ENCODE data around the gene PYROXD2. TPM values are rescaled to one million over a fixed set of nuclear protein-coding genes. Genes with fewer than 3 reads are reported as not detected.

The PYROXD2 gene
- total and polyA plus RNA-seq, 2 experiments from 2014 or later, result 1.3 to 2.6 TPM

DNA sequence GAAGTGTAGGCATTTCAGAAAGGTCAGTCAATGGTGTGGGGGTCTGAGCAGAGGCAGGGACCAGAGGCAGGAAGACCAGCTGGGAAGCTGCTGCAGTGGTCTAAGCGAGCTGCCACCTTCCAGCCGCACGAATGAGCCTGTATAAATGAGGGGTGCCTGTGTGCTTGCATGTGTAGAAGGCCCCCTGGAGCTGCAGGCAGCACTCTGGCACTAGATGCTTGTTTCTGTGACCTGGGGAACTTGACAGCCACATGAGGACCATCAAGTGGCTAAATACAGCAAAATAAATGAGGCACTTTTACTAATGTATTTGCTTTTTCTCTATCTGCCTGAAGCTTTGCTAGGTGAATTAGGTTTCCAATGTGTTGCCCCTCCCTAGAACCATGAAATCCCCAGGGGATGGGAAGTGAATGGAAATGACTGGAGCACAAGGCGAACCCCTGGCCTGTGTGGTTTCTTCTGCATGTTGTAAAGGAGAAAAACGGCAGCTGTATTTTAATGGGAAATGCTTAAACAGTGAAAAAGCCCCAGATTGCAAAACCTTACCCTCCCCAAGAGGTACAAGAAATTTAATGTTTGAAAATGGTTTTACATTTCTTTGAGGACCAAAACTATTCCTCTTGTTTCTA is 57.7 kb downstream of the PYROXD2 start:
- H4K20me1 ChIP-seq (replicated peaks; ENCODE audit: insufficient read depth), result no peaks in the 10 kb centered on the region
- no peak overlapping the region for H3K4me2 ChIP-seq
- H2AFZ ChIP-seq, result peak overlapping the region; percentile 23; the same call in 1 of the 2 replicates
- Mint-ChIP-seq H3K36me3 (ENCODE audit: low read depth) (no peaks in the 10 kb centered on the region), H3K27me3 (ENCODE audit: insufficient read depth, low read depth, poor library complexity) (peaks cover 9% of the 10 kb centered on the region), H3K9me3 (no peaks in the 10 kb centered on the region), H3K27ac (no peak overlapping the region), H3K4me1 (peaks cover 21% of the 10 kb centered on the region), H3K4me3 (no peak overlapping the region)
- H3F3A ChIP-seq (replicated peaks; ENCODE audit: low read depth), result no peaks in the 10 kb centered on the region
- H3K27ac ChIP-seq (ENCODE audit: low read depth), result no peak overlapping the region
- H3K4me3 ChIP-seq, result no peak overlapping the region
- DNase-seq (ENCODE audit: low spot score) (no peak), ATAC-seq (peak; percentile 28; the same call in 2 of the 3 replicates)
- no peaks in the 10 kb centered on the region for H3K79me2 ChIP-seq (replicated peaks; ENCODE audit: insufficient read depth)
- TF ChIP-seq JUNB (IDR thresholded peaks at IDR 0.05; ENCODE audit: unreplicated experiment), result no peak
- H3K27me3 ChIP-seq (ENCODE audit: insufficient read depth), result no peaks in the 10 kb centered on the region
- H3K4me1 ChIP-seq (ENCODE audit: insufficient read depth), result no peaks in the 10 kb centered on the region
- no peaks in the 10 kb centered on the region for H3K36me3 ChIP-seq (ENCODE audit: insufficient read depth)
- H3K9me2 ChIP-seq (ENCODE audit: insufficient read depth), result no peaks in the 10 kb centered on the region

DNA sequence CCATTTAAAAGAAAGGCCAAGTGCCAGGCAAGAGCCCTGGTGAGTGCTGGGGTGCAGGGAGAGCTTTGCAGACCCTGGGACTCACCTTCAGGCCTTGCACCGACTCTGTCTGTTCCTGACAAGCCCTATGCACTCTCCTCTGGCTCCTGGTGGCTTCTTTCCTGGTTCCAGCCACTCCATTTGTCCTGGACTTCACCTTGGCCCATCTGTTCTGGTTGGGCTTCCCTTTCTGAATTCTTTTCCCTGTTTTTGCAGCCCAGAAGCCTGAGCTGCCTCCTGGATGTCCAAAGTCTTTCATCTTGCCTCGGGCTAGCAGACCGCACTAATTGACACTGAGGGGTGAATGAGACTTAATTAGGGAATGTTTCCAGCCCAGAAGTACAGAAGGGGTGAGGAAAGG is 60.5 kb downstream of the PYROXD2 start:
- H3F3A ChIP-seq (replicated peaks; ENCODE audit: low read depth), result no peaks in the 10 kb centered on the region
- H3K27me3 Mint-ChIP-seq (ENCODE audit: insufficient read depth, low read depth, poor library complexity), result peaks cover 12% of the 10 kb centered on the region
- H3K4me2 ChIP-seq, result no peak overlapping the region
- H3K9me2 ChIP-seq (ENCODE audit: insufficient read depth), result no peaks in the 10 kb centered on the region
- H3K79me2 ChIP-seq (replicated peaks; ENCODE audit: insufficient read depth), result no peaks in the 10 kb centered on the region
- H3K27ac ChIP-seq (ENCODE audit: low read depth), result no peak overlapping the region
- ATAC-seq (no peak), DNase-seq (ENCODE audit: low spot score) (no peak)
- no peaks in the 10 kb centered on the region for H3K27me3 ChIP-seq (ENCODE audit: insufficient read depth)
- H3K4me3 ChIP-seq, result no peak overlapping the region
- H4K20me1 ChIP-seq (replicated peaks; ENCODE audit: insufficient read depth), result no peaks in the 10 kb centered on the region
- H3K36me3 ChIP-seq (ENCODE audit: insufficient read depth), result no peaks in the 10 kb centered on the region
- H3K4me1 Mint-ChIP-seq, result peaks cover 15% of the 10 kb centered on the region
- H3K4me1 ChIP-seq (ENCODE audit: insufficient read depth), result no peaks in the 10 kb centered on the region
- no peak overlapping the region for H3K4me3 Mint-ChIP-seq
- no peak overlapping the region for H3K27ac Mint-ChIP-seq
- no peak overlapping the region for H2AFZ ChIP-seq
- no peaks in the 10 kb centered on the region; the same call in 1 of the 3 replicates for H3K9me3 Mint-ChIP-seq
- H3K36me3 Mint-ChIP-seq (ENCODE audit: low read depth), result no peaks in the 10 kb centered on the region
- TF ChIP-seq NANOG (IDR thresholded peaks at IDR 0.05; ENCODE audit: borderline replicate concordance) (no peak), STAT1 (IDR thresholded peaks at IDR 0.05; ENCODE audit: unreplicated experiment) (no peak), POLR2AphosphoS5 (IDR thresholded peaks at IDR 0.05; ENCODE audit: low read depth) (no peak), EZH2phosphoT487 (IDR thresholded peaks at IDR 0.05; ENCODE audit: unreplicated experiment) (no peak), JUNB (IDR thresholded peaks at IDR 0.05; ENCODE audit: unreplicated experiment) (no peak), CREB1 (CRISPR knock-in tag; IDR thresholded peaks at IDR 0.05; ENCODE audit: low read depth) (no peak), ZNF331 (CRISPR knock-in tag; IDR thresholded peaks at IDR 0.05; ENCODE audit: low read depth) (no peak), ZNF114 (CRISPR knock-in tag; IDR thresholded peaks at IDR 0.05) (no peak)
- TF ChIP-seq, protein P1, sequence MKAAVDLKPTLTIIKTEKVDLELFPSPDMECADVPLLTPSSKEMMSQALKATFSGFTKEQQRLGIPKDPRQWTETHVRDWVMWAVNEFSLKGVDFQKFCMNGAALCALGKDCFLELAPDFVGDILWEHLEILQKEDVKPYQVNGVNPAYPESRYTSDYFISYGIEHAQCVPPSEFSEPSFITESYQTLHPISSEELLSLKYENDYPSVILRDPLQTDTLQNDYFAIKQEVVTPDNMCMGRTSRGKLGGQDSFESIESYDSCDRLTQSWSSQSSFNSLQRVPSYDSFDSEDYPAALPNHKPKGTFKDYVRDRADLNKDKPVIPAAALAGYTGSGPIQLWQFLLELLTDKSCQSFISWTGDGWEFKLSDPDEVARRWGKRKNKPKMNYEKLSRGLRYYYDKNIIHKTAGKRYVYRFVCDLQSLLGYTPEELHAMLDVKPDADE (IDR thresholded peaks at IDR 0.05), result no peak
- TF ChIP-seq, protein P2, sequence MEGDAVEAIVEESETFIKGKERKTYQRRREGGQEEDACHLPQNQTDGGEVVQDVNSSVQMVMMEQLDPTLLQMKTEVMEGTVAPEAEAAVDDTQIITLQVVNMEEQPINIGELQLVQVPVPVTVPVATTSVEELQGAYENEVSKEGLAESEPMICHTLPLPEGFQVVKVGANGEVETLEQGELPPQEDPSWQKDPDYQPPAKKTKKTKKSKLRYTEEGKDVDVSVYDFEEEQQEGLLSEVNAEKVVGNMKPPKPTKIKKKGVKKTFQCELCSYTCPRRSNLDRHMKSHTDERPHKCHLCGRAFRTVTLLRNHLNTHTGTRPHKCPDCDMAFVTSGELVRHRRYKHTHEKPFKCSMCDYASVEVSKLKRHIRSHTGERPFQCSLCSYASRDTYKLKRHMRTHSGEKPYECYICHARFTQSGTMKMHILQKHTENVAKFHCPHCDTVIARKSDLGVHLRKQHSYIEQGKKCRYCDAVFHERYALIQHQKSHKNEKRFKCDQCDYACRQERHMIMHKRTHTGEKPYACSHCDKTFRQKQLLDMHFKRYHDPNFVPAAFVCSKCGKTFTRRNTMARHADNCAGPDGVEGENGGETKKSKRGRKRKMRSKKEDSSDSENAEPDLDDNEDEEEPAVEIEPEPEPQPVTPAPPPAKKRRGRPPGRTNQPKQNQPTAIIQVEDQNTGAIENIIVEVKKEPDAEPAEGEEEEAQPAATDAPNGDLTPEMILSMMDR (conservative IDR thresholded peaks at IDR 0.05; ENCODE audit: low read depth in 2 of 2), result no peak
- TF ChIP-seq, protein P3, sequence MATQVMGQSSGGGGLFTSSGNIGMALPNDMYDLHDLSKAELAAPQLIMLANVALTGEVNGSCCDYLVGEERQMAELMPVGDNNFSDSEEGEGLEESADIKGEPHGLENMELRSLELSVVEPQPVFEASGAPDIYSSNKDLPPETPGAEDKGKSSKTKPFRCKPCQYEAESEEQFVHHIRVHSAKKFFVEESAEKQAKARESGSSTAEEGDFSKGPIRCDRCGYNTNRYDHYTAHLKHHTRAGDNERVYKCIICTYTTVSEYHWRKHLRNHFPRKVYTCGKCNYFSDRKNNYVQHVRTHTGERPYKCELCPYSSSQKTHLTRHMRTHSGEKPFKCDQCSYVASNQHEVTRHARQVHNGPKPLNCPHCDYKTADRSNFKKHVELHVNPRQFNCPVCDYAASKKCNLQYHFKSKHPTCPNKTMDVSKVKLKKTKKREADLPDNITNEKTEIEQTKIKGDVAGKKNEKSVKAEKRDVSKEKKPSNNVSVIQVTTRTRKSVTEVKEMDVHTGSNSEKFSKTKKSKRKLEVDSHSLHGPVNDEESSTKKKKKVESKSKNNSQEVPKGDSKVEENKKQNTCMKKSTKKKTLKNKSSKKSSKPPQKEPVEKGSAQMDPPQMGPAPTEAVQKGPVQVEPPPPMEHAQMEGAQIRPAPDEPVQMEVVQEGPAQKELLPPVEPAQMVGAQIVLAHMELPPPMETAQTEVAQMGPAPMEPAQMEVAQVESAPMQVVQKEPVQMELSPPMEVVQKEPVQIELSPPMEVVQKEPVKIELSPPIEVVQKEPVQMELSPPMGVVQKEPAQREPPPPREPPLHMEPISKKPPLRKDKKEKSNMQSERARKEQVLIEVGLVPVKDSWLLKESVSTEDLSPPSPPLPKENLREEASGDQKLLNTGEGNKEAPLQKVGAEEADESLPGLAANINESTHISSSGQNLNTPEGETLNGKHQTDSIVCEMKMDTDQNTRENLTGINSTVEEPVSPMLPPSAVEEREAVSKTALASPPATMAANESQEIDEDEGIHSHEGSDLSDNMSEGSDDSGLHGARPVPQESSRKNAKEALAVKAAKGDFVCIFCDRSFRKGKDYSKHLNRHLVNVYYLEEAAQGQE (IDR thresholded peaks at IDR 0.05; ENCODE audit: unreplicated experiment), result no peak
